ENCODE data around the gene BBX.
A peak's percentile ranks its signal among the peaks of the same experiment; 100 is the strongest.

- peak; percentile 43 to 47 for TF ChIP-seq CTCF (conservative IDR thresholded peaks at IDR 0.05 in 1 of 2, IDR thresholded peaks at IDR 0.05 in 1 of 2; ENCODE audit: extremely low read depth in 1 of 2, insufficient read depth in 1 of 2, low read depth in 1 of 2, low read length in 2 of 2)
- no peak for TF ChIP-seq EZH2 (IDR thresholded peaks at IDR 0.05; ENCODE audit: borderline replicate concordance, low read length)
Observed at GRCh38 chr3:107740992-107741896, 218.5 kb downstream of the BBX start.

All from mammary epithelial cell (primary cell).